K562 (cell line): ENCODE data around the gene HMBS. TPM values are rescaled to one million over a fixed set of nuclear protein-coding genes. Genes with fewer than 3 reads are reported as not detected.

Source experiments
- ATAC-seq: fragments of 200-7000 bp; cut with Tn5 transposase; 3 replicates; pipeline ENCODE4 v1.9.1; 2020; ENCODE audit warnings: moderate library complexity
- BruUV-seq: library from RNA; stranded (reverse); fragments of 400-500 nt; replicated peaks from 2 replicates; lab custom pipeline; 2021; lab: Mats Ljungman, UMichigan
- CTCF ChIA-PET: fragments of 300-600 bp; formaldehyde crosslinking; extraction: SDS; loops from one replicate; lab custom pipeline; 2021; ENCODE audit warnings: low intra/inter-chr PET ratio; lab: Yijun Ruan, JAX
- POLR2A ChIA-PET: fragments of 300-600, 350-650 bp; sonication (Branson Sonifier 250); formaldehyde crosslinking; extraction: SDS; loops from one replicate; lab custom pipeline; 2021; ENCODE audit warnings: antibody characterized with exemption, inconsistent platforms; lab: Yijun Ruan, JAX
- DNase-seq, 4 experiments: peaks; one replicate each; pipeline versions ENCODE4 v3.0.0 to v3.0.0-alpha.2; 2011 to 2018; ENCODE audit warnings: low spot score in 3 of 4, mixed read lengths in 3 of 4; ENCODE audit errors: extremely low read depth in 1 of 4
- FAIRE-seq: peaks from 2 replicates; lab custom pipeline; 2011; peaks lifted over from hg19 to GRCh38; lab: Jason Lieb, UNC
- H2AFZ ChIP-seq: 2 replicates; pipeline ENCODE4 v1.6.0; 2011; ENCODE audit warnings: low read depth, low read length, control low read depth, inconsistent platforms
- H3K27ac ChIP-seq: fragments of 200-600 bp; 3 replicates; pipeline ENCODE4 v1.8.0; 2011; ENCODE audit warnings: low read depth, mild to moderate bottlenecking, control low read depth, inconsistent platforms, low read length, moderate library complexity, mixed read lengths; ENCODE audit errors: extremely low read depth
- H3K27me3 ChIP-seq, 2 experiments: fragments of 300-600 bp in 1 of 2; 2 replicates in 1 of 2; 3 replicates in 1 of 2; pipeline versions ENCODE4 v1.6.0 to v1.8.0; 2011; ENCODE audit warnings: inconsistent platforms in 2 of 2, low read length in 2 of 2, mild to moderate bottlenecking in 1 of 2, mixed read lengths in 1 of 2, moderate library complexity in 1 of 2; ENCODE audit not compliant: control insufficient read depth in 2 of 2, insufficient read depth in 2 of 2
- H3K36me3 ChIP-seq: fragments of 300-600 bp; 3 replicates; pipeline ENCODE4 v1.8.0; 2011; ENCODE audit warnings: mild to moderate bottlenecking, low read length, inconsistent platforms; ENCODE audit not compliant: control insufficient read depth, insufficient read depth
- H3K4me1 ChIP-seq, 2 experiments: fragments of 200-600 bp in 1 of 2; replicated peaks in 1 of 2; 2 replicates in 1 of 2; 3 replicates in 1 of 2; pipeline versions ENCODE4 v1.5.1 to v1.8.0; 2011; ENCODE audit warnings: inconsistent platforms in 2 of 2, low read length in 2 of 2, mild to moderate bottlenecking in 1 of 2, mixed read lengths in 1 of 2, moderate library complexity in 1 of 2; ENCODE audit not compliant: control insufficient read depth in 2 of 2, insufficient read depth in 2 of 2
- H3K4me2 ChIP-seq: 2 replicates; pipeline ENCODE4 v1.6.1; 2011; ENCODE audit warnings: low read length, control low read depth, inconsistent platforms, mixed read lengths; ENCODE audit not compliant: insufficient read depth
- H3K4me3 ChIP-seq: fragments of 200-600 bp; sonication (generic), shearing (Covaris generic); 2 replicates; pipeline ENCODE4 v1.5.1; 2016; ENCODE audit warnings: control low read depth, inconsistent platforms
- H3K79me2 ChIP-seq: fragments of 200-600 bp; 3 replicates; pipeline ENCODE4 v1.8.0; 2011; ENCODE audit warnings: low read length, inconsistent platforms; ENCODE audit not compliant: control insufficient read depth, insufficient read depth
- H3K9ac ChIP-seq, 2 experiments: 2 replicates each; pipeline versions ENCODE4 v1.6.0 to v1.6.1; 2011; ENCODE audit warnings: low read depth in 2 of 2, low read length in 2 of 2, control low read depth in 1 of 2, inconsistent platforms in 1 of 2, mild to moderate bottlenecking in 1 of 2, mixed read lengths in 1 of 2; ENCODE audit not compliant: insufficient read depth in 1 of 2
- H3K9me1 ChIP-seq: one replicate; pipeline ENCODE4 v1.6.0; 2011; ENCODE audit warnings: inconsistent platforms, mild to moderate bottlenecking, low read length, moderate library complexity; ENCODE audit not compliant: control insufficient read depth, insufficient read depth
- H3K9me3 ChIP-seq: replicated peaks from 2 replicates; pipeline ENCODE4 v1.5.1; 2011; ENCODE audit warnings: low read depth, low read length, inconsistent platforms; ENCODE audit not compliant: control insufficient read depth, insufficient read depth
- H4K20me1 ChIP-seq: replicated peaks from 2 replicates; pipeline ENCODE4 v1.6.1; 2011; ENCODE audit warnings: low read length, inconsistent platforms, mixed read lengths; ENCODE audit not compliant: control insufficient read depth, insufficient read depth
- ATF7 ChIP-seq: fragments of 450-650 bp; IDR thresholded peaks from 2 replicates; pipeline ENCODE4 v1.7.1; 2014; ENCODE audit warnings: mild to moderate bottlenecking, moderate library complexity
- DPF2 ChIP-seq: fragments of 450-650 bp; IDR thresholded peaks from 2 replicates; pipeline ENCODE4 v1.6.1; 2016
- FOXA3 ChIP-seq, 2 experiments: fragments of 450-650 bp in 1 of 2; sonication (generic) in 1 of 2; formaldehyde crosslinking; IDR thresholded peaks in 1 of 2; conservative IDR thresholded peaks in 1 of 2; 2 replicates each; pipeline versions ENCODE4 v1.4.0 to v1.8.0; 2020 to 2022; ENCODE audit warnings: mild to moderate bottlenecking in 2 of 2, missing genetic modification reagents in 1 of 2
- HES1 ChIP-seq: fragments of 450-650 bp; IDR thresholded peaks from 2 replicates; pipeline ENCODE4 v1.6.1; 2016; ENCODE audit warnings: low read depth, mild to moderate bottlenecking, moderate library complexity
- HOMEZ ChIP-seq: fragments of 250-450 bp; sonication (Bioruptor Pico); IDR thresholded peaks from 2 replicates; pipeline ENCODE4 v1.4.0; 2020; ENCODE audit warnings: mild to moderate bottlenecking, moderate library complexity
- OTX1 ChIP-seq: fragments of 450-650 bp; formaldehyde crosslinking; IDR thresholded peaks from 2 replicates; pipeline ENCODE4 v1.4.0; 2022; ENCODE audit warnings: mild to moderate bottlenecking
- SMARCA5 ChIP-seq: fragments of 450-650 bp; IDR thresholded peaks from 2 replicates; pipeline ENCODE4 v1.6.1; 2016
- TBP ChIP-seq: optimal IDR thresholded peaks from 2 replicates; pipeline ENCODE3; 2011; ENCODE audit warnings: low read depth, low read length, improper control_type of control experiment
- ZBTB40 ChIP-seq, 2 experiments: fragments of 450-650 bp in 1 of 2; sonication (generic) in 1 of 2; formaldehyde crosslinking in 1 of 2; IDR thresholded peaks; 2 replicates each; pipeline versions ENCODE4 v1.7.1 to v1.9.0; 2016 to 2022; ENCODE audit warnings: inconsistent platforms in 1 of 2, mild to moderate bottlenecking in 1 of 2, missing genetic modification reagents in 1 of 2
- ZEB2 ChIP-seq: fragments of 450-650 bp; IDR thresholded peaks from 2 replicates; pipeline ENCODE4 v1.6.1; 2016
- ZNF431 ChIP-seq: sonication (generic); formaldehyde crosslinking; IDR thresholded peaks from 2 replicates; pipeline ENCODE4 v1.8.0; 2022; ENCODE audit warnings: mild to moderate bottlenecking, missing genetic modification reagents
- ZNF668 ChIP-seq: fragments of 250-450 bp; sonication (Bioruptor Pico); IDR thresholded peaks from 2 replicates; pipeline ENCODE4 v1.8.0; 2022; ENCODE audit warnings: mild to moderate bottlenecking, inconsistent platforms
- WGBS: fragments of 100-300 bp; shearing (Covaris generic); methylation state at CpG from one replicate; pipeline ENCODE4 v1.1.6; 2016; ENCODE audit warnings: low coverage, mixed read lengths; ENCODE audit not compliant: insufficient coverage; ENCODE audit errors: missing lambda C conversion rate; 5-methylcytosine and 5-hydroxymethylcytosine counted together
- in situ Hi-C: fragments of 300-500 bp; cut with MboI; formaldehyde crosslinking; loops from 4 replicates; pipeline ENCODE4 v1.15.0; 2018; ENCODE audit warnings: inconsistent platforms, mixed read lengths
- intact Hi-C: fragments of 100-400 bp; cut with micrococcal nuclease; formaldehyde crosslinking; loops from 2 replicates; pipeline ENCODE4 v1.14.2; 2022
- polyA plus RNA-seq, 8 experiments: library from polyadenylated mRNA; depleted of rRNA in 4 of 8; stranded (reverse) in 5 of 8; unstranded in 3 of 8; fragments of >200 nt; fragmentation: Nextera tagmentation in 2 of 8; fragmentation: Illumina TruSeq in 1 of 8; extraction: Ambion mirVana in 2 of 8; extraction: Trizol in 1 of 8; gene quantifications; 2 replicates each; pipeline versions ENCODE4 v1.2.1 to v1.2.3, GENCODE V29; 2011 to 2014; ENCODE audit warnings: inconsistent platforms in 1 of 8, missing spikeins in 1 of 8
- total RNA-seq, 7 experiments: library from RNA; depleted of rRNA in 6 of 7; stranded (reverse); fragments of >200 nt in 6 of 7; fragmentation: Illumina TruSeq in 2 of 7; extraction: Trizol in 2 of 7; gene quantifications; 2 replicates each; pipeline versions ENCODE4 v1.2.1 to v1.2.3, GENCODE V29; 2011 to 2021; ENCODE audit warnings: low replicate concordance in 1 of 7

HMBS gene
- total and polyA plus RNA-seq, 9 of the 15 experiments (the other 6 are each of a cell fraction or from before 2014, with no cell fraction given) = 56.9 to 385 (median 286) TPM

GRCh38 chr11:119110439-119110838 is 25.8 kb downstream of the HMBS start:
- DNase-seq = no peak
- POLR2A ChIA-PET = interaction anchor here (1.7 to 5.8 kb wide), 3 partner anchors 8 to 15 kb away, joined by 6 to 75 read pairs (median 10); partner anchors contain the start of gene HINFP
- TF ChIP-seq HOMEZ (CRISPR knock-in tag) (no peak), OTX1 (CRISPR knock-in tag) (no peak), ZBTB40 (IDR thresholded peaks at IDR 0.05) (no peak), ZBTB40 (CRISPR knock-in tag; IDR thresholded peaks at IDR 0.05) (no peak), HES1 (no peak), TBP (no peak), ZNF431 (CRISPR knock-in tag) (no peak), ATF7 (no peak), SMARCA5 (no peak), ZNF668 (CRISPR knock-in tag) (no peak), FOXA3 (CRISPR knock-in tag; conservative IDR thresholded peaks at IDR 0.05 in 1 of 2, IDR thresholded peaks at IDR 0.05 in 1 of 2) (no peak), DPF2 (no peak), ZEB2 (no peak)

More at GRCh38 chr11:119110439-119110838, 25.8 kb downstream of the HMBS start:
- intact Hi-C loops (no loop called here), in situ Hi-C loops (no loop called here)
- H2AFZ ChIP-seq = no peak overlapping the region
- H3K27me3 ChIP-seq = no peaks in the 10 kb centered on the region
- no peaks in the 10 kb centered on the region for H3K9me1 ChIP-seq
- no TSS peak for BruUV-seq
- FAIRE-seq (no peak), ATAC-seq (no peak)
- H4K20me1 ChIP-seq = peaks cover 18% of the 10 kb centered on the region
- H3K9ac ChIP-seq = no peak overlapping the region
- H3K4me2 ChIP-seq = no peak overlapping the region
- CTCF ChIA-PET = no interaction called here
- no peak overlapping the region for H3K4me3 ChIP-seq
- H3K4me1 ChIP-seq = peaks cover 28 to 32% of the 10 kb centered on the region in 2 experiments
- no peaks in the 10 kb centered on the region for H3K9me3 ChIP-seq
- peaks cover 65% of the 10 kb centered on the region for H3K36me3 ChIP-seq
- 87% methylated on average over 10 of the region's 10 CpGs for WGBS
- peaks cover 41% of the 10 kb centered on the region for H3K79me2 ChIP-seq
- H3K27ac ChIP-seq = no peak overlapping the region
